AG09309 (cell line): ENCODE measurements around the gene DAND5.

Experiments used
- DNase-seq: peaks from one replicate; pipeline ENCODE4 v3.0.0-alpha.2; 2010; ENCODE audit warnings: low read depth
- H3K4me3 ChIP-seq: 2 replicates; pipeline ENCODE4 v1.5.1; 2011; ENCODE audit warnings: mild to moderate bottlenecking, low read depth, low read length, moderate library complexity; ENCODE audit not compliant: control insufficient read depth
- TF ChIP-seq, protein P1 (sequence below): IDR thresholded peaks from 2 replicates; pipeline ENCODE4 v1.5.1; 2011; ENCODE audit warnings: mild to moderate bottlenecking, low read depth, low read length, inconsistent platforms; ENCODE audit not compliant: insufficient read depth, control insufficient read depth; ENCODE audit errors: missing control alignments

DAND5 gene

DNA sequence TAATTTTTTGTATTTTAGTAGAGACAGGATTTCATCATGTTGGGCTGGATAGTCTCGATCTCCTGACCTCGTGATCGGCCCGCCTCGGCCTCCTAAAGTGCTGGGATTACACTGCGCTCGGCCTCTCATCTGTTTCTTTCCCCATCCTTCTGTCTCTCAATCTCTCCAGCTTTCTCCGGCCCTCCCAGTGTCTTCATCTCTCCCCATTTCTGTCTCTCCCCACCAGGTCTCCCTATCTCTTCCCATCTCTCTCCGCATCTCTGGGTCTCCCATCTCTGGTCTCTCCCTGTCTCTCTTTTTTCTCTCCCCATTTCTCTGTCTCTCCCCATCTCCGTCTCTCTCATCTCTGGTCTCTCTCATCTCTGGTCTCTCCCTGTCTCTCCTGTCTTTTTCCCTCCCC, 13.7 kb downstream of the DAND5 start:
- H3K4me3 ChIP-seq: peak overlapping the region; percentile 45
- no peak for DNase-seq
- TF ChIP-seq, protein P1, sequence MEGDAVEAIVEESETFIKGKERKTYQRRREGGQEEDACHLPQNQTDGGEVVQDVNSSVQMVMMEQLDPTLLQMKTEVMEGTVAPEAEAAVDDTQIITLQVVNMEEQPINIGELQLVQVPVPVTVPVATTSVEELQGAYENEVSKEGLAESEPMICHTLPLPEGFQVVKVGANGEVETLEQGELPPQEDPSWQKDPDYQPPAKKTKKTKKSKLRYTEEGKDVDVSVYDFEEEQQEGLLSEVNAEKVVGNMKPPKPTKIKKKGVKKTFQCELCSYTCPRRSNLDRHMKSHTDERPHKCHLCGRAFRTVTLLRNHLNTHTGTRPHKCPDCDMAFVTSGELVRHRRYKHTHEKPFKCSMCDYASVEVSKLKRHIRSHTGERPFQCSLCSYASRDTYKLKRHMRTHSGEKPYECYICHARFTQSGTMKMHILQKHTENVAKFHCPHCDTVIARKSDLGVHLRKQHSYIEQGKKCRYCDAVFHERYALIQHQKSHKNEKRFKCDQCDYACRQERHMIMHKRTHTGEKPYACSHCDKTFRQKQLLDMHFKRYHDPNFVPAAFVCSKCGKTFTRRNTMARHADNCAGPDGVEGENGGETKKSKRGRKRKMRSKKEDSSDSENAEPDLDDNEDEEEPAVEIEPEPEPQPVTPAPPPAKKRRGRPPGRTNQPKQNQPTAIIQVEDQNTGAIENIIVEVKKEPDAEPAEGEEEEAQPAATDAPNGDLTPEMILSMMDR: no peak

DNA sequence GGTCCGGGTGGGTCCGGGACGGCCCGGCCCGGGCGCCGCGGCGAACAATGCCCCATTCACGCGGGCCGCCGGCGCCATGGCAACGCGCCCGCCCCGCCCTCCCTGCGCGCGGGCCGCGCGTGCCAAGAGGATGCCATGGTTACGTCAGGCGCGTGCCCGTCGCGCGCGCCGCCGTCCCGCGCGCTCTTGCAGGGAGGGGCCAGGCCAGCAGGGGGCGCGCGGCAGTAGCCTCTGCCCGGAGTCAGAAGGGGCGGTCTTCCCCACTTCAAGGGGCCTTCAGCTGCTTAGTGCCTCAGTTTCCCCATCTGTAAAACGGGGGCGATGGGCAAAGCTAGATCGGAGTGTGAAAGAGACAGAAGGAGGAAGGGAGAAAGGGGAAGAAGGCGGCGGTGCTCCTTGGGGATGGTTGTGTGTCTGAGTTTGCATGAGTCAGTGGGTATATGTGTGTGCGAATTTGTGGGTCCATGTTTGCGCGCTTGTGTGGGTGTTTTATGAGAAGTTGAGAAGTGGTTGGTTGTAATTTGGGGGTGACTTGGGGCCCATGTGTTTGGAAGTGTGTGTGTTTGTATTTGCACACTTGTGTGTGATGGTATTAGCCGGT, 14.3 kb downstream of the DAND5 start:
- DNase-seq: no peak
- peak overlapping the region; percentile 45 for H3K4me3 ChIP-seq
- TF ChIP-seq, protein P1: peak; percentile 77

DNA sequence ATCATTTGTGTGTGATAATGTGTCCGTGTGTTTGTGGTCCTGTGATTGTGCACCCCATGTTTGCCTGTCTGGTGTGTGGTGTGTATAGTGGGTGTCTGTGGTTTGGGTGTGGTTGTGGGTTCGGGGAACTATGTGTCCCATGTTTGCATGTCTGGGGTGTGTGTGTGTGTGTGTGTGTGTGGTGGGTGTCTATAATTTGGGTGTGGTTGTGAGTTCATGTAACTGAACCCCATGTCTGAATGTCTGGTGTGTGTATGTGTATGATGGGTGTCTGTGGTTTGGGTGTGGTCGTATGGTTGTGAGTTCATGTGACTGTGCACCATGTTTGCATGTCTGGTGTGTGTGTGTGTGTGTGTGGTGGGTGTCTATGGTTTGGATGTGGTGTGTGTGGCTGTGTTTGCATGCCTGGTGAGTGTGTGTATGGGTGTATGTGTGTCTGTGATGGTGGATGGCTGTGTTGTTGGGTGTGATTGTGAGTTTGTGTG, 14.8 kb downstream of the DAND5 start:
- no peak for DNase-seq
- H3K4me3 ChIP-seq: no peak overlapping the region
- TF ChIP-seq, protein P1: no peak

DNA sequence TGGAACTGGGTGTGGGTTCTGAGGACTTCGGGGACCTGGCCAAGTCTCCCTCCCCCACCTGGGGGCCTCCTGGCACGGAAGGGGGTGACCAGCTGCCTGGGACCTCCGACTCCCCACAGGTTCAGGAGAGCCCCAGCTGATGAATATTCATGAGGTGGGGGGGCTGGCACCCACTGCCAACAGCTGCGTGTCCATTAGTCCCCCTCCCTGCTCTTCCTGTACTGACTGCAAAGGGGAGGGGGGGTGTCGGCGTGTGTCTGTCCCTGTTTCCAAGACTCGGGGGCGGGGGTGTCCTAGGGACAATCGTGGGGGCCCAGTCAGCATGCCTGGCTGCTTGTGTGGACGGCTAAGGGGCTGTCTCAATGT, 15.3 kb downstream of the DAND5 start:
- TF ChIP-seq, protein P1: no peak
- DNase-seq: no peak
- H3K4me3 ChIP-seq: no peak overlapping the region

DNA sequence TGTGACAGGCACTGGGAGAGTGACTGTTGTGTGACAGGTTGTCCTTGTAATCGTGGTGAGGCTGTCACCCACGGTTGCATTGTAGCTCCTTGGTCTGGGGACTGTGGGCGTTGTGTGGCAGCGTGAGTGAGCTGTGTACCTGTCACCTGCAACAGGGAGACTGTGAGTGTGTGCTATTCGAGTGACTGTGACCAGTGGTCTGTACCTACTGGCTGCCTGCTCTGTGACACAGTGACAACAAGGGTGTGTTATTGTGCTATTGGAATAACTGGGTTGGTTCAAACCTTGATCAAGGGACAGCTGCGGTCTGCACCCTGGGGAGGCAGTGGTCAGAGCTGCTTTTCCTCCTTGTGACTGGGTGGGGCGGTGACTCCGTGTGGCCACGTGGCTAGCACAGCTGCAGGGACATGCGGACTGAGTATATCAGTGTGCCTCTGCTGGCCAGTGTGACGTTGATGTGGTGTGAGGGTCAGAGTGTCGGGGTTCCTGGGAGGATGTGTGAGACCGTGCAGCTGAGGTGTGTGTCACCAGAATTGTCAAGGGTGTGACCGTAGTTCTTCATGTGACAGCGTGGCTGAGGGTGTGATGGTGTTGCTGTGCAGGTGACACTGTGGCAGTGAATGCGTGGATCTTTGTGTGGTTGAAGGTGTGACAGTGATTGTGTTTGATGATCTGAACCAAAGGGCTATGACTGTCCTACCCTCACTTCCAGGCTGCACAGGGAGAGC, 15.8 kb downstream of the DAND5 start:
- H3K4me3 ChIP-seq: no peak overlapping the region
- no peak for DNase-seq
- TF ChIP-seq, protein P1: no peak

DNA sequence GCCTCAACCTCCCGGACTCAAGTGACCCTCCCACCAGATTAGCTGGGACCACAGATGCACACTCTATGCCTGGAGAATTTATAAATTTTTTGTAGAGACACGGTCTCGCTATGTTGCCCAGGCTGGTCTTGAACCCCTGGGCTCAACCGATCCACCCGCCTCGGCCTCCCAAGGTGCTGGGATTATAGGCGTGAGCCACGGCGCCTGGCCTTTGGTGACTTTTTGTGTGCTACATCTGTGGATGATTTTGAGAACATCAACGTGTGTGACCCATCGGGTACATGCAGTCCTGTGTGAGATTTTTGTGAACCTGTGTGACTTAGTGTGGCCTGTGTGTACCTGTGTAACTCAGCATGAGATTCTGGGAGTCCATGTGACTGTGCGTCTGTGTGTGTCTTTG, 17.4 kb downstream of the DAND5 start:
- TF ChIP-seq, protein P1: no peak
- no peak for DNase-seq
- no peak overlapping the region for H3K4me3 ChIP-seq
